Ascending aorta (tissue), 2 donors: ENCODE measurements around the gene MYO9A. TPM values are rescaled to one million over a fixed set of nuclear protein-coding genes. Genes with fewer than 3 reads are reported as not detected.
"Not testable (repeated sequence)": the region's sequence is repeated elsewhere in the genome, so short reads cannot be mapped to it uniquely, and the experiment has no call there.

Source experiments
- DNase-seq, 2 donors: peaks; one replicate each; pipeline ENCODE4 v3.0.0-alpha.2; 2019; ENCODE audit warnings: low spot score in 2 of 2
- H3K27ac ChIP-seq, 2 donors: fragments of 200-600 bp; sonication (generic); one replicate each; pipeline ENCODE4 v1.5.1; 2016 to 2017; ENCODE audit warnings: mild to moderate bottlenecking in 1 of 2
- H3K27me3 ChIP-seq: fragments of 200-600 bp; sonication (generic); one replicate; pipeline ENCODE4 v1.5.1; 2017
- H3K36me3 ChIP-seq, 2 donors: fragments of 200-600 bp; sonication (generic); one replicate each; pipeline ENCODE4 v1.5.1; 2016
- H3K4me1 ChIP-seq, 2 donors: fragments of 200-600 bp; sonication (generic); one replicate each; pipeline ENCODE4 v1.5.1; 2016 to 2017; ENCODE audit warnings: mild to moderate bottlenecking in 1 of 2
- H3K4me3 ChIP-seq, 2 donors: fragments of 200-600 bp; sonication (generic); one replicate each; pipeline ENCODE4 v1.5.1; 2016 to 2017; ENCODE audit warnings: mild to moderate bottlenecking in 1 of 2
- H3K9me3 ChIP-seq, 2 donors: fragments of 200-600 bp; sonication (generic); one replicate each; pipeline ENCODE4 v1.5.1; 2016
- intact Hi-C: fragments of 100-400 bp; cut with DNase I; formaldehyde crosslinking; loops from one replicate; pipeline ENCODE4 v1.15.1; 2023
- total RNA-seq: library from RNA; depleted of rRNA; stranded (reverse); fragments of >200 nt; gene quantifications from one replicate; pipeline ENCODE4 v1.1.0, GENCODE V29; 2016
- TF ChIP-seq, protein P1 (sequence below), 3 experiments: fragments of 200-600 bp in 2 of 3; fragments of 450-650 bp in 1 of 3; sonication (generic) in 2 of 3; IDR thresholded peaks; one replicate each; pipeline ENCODE4 v1.5.1; 2016 to 2019; ENCODE audit warnings: antibody characterized with exemption in 3 of 3, mild to moderate bottlenecking in 1 of 3, moderate library complexity in 1 of 3

Gene MYO9A
- total RNA-seq, 1 donor from 2014 or later: 128 TPM

DNA sequence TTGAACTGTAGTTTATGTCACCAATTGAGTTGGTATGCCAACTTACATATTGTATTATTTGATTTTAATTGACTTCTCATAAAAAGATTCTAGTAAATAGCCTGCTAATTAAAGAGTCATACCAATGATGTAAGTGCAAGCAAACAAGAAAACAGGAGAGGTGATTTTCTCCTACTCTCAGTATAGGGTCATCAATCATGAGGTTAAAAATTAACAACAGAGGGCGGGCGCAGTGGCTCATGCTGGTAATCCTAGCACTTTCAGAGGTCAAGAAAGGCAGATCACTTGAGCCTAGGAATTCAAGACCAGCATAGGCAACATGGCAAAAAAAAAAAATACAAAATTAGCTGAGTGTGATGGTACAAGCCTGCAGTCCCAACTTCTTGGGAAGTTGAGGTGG lies 108.7 kb downstream of the MYO9A start:
- no peaks in the 10 kb centered on the region for H3K27me3 ChIP-seq
- H3K27ac ChIP-seq: no peak overlapping the region
- no peak overlapping the region for H3K4me3 ChIP-seq
- intact Hi-C loops: no loop called here
- TF ChIP-seq, protein P1, sequence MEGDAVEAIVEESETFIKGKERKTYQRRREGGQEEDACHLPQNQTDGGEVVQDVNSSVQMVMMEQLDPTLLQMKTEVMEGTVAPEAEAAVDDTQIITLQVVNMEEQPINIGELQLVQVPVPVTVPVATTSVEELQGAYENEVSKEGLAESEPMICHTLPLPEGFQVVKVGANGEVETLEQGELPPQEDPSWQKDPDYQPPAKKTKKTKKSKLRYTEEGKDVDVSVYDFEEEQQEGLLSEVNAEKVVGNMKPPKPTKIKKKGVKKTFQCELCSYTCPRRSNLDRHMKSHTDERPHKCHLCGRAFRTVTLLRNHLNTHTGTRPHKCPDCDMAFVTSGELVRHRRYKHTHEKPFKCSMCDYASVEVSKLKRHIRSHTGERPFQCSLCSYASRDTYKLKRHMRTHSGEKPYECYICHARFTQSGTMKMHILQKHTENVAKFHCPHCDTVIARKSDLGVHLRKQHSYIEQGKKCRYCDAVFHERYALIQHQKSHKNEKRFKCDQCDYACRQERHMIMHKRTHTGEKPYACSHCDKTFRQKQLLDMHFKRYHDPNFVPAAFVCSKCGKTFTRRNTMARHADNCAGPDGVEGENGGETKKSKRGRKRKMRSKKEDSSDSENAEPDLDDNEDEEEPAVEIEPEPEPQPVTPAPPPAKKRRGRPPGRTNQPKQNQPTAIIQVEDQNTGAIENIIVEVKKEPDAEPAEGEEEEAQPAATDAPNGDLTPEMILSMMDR (IDR thresholded peaks at IDR 0.05): no peak
- H3K4me1 ChIP-seq: no peaks in the 10 kb centered on the region
- no peak for DNase-seq
- H3K9me3 ChIP-seq: no peaks in the 10 kb centered on the region
- H3K36me3 ChIP-seq: peaks cover 12 to 17% of the 10 kb centered on the region in 2 donors

DNA sequence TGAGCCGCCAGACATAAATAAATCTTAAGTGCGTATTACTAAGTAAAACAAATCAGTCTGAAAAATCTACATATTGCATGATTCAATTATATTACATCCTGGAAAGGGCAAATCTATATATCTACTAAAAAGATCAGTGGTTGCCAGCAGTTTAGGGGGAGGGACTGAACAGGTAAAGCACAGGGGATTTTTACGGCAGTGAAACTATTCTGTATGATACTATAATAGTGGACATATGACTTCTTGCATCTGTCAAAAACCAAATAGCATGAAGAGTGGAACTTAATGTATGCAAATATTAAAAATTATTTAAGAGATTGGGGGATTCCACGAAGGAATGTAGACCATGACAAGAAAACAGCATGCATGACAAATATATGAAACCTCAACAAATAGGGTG lies 111.6 kb downstream of the MYO9A start:
- no peak overlapping the region for H3K4me3 ChIP-seq
- H3K27me3 ChIP-seq: no peaks in the 10 kb centered on the region
- TF ChIP-seq, protein P1 (IDR thresholded peaks at IDR 0.05): no peak
- H3K27ac ChIP-seq: no peak overlapping the region
- intact Hi-C loops: no loop called here
- peaks cover 12 to 17% of the 10 kb centered on the region in 2 donors for H3K36me3 ChIP-seq
- H3K4me1 ChIP-seq: no peaks in the 10 kb centered on the region
- no peak for DNase-seq
- no peaks in the 10 kb centered on the region for H3K9me3 ChIP-seq

DNA sequence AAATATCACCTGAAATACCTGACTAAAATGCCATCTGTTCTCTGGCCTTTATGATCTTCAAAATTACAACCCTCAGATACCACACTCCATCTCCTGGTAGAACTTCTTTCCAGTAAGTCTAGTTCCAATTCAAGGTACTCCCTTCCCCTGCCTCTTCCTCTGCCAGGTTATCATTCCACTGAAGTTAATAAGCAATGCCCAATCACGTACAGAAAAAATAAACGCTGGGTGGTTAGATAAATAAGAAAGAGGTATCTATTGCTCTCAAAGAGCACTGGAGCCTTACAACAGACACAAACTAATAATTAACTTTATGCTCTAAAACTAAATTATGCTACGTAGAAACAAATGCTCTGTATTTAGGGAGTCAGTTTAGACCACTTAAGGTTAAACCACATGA lies 112.5 kb downstream of the MYO9A start:
- intact Hi-C loops: no loop called here
- H3K4me3 ChIP-seq: no peak overlapping the region
- DNase-seq: no peak
- H3K27me3 ChIP-seq: no peaks in the 10 kb centered on the region
- no peak overlapping the region for H3K27ac ChIP-seq
- no peaks in the 10 kb centered on the region for H3K9me3 ChIP-seq
- H3K36me3 ChIP-seq: peaks cover 12 to 17% of the 10 kb centered on the region in 2 donors
- H3K4me1 ChIP-seq: no peaks in the 10 kb centered on the region
- TF ChIP-seq, protein P1 (IDR thresholded peaks at IDR 0.05): no peak

DNA sequence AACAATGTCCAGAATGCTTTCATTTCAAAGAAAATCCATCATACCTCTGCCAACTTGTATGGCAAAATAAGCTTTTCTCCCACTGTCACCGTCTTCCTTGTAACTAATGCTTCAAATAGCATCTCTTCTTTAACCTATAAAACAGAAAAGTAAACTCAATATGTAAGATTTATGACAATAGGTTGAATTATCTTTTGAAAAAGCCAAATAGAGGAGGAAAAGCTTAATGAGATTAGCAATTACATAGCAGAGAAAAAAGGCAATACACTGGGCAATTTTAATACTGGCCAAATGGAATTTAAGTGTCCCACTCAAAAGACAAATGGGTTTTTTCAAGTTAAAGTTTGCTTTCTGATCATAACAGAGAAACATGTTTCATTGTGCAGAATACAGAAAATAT lies 118.1 kb downstream of the MYO9A start:
- H3K4me3 ChIP-seq: no peak overlapping the region
- no peaks in the 10 kb centered on the region for H3K9me3 ChIP-seq
- no peak for DNase-seq
- TF ChIP-seq, protein P1 (IDR thresholded peaks at IDR 0.05): no peak
- no peaks in the 10 kb centered on the region for H3K27me3 ChIP-seq
- peaks cover 0 to 13% of the 10 kb centered on the region in 2 donors for H3K36me3 ChIP-seq
- intact Hi-C loops: no loop called here
- H3K27ac ChIP-seq: no peak overlapping the region
- H3K4me1 ChIP-seq: no peaks in the 10 kb centered on the region

DNA sequence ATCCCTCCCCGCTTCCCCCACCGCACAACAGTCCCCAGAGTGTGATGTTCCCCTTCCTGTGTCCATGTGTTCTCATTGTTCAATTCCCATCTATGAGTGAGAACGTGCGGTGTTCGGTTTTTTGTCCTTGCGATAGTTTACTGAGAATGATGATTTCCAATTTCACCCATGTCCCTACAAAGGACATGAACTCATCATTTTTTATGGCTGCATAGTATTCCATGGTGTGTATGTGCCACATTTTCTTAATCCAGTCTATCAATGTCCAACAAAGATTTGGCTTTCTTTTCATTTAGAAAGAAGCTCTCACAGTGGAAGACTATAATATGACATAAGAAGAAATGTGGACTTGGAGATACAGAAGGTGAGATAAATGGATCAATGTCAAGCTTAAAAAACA lies 119.2 kb downstream of the MYO9A start:
- intact Hi-C loops, H3K4me3 ChIP-seq, DNase-seq, H3K27me3 ChIP-seq, H3K4me1 ChIP-seq, H3K27ac ChIP-seq, H3K9me3 ChIP-seq: not testable (repeated sequence)
- peaks cover 0 to 13% of the 10 kb centered on the region in 2 donors for H3K36me3 ChIP-seq

DNA sequence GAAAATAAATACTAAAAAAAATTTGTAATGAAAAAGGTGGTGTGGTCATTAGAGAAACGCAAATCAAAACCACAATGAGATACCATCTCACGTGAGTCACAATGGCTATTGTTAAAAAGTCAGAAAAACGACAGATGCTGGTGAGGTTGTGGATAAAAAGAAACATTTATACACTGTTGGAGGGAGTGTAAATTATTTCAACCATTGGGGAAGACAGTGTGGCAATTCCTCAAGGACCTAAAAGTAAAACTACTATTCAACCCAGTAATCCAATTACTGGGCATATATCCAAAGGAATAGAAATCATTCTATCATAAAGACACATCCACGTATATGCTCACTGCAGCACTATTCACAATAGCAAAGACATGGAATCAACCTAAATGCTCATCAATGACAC lies 120.3 kb downstream of the MYO9A start:
- Histone ChIP-seq H3K4me3 (no peak overlapping the region), H3K4me1 (no peaks in the 10 kb centered on the region), H3K9me3 (no peaks in the 10 kb centered on the region), H3K27ac (no peak overlapping the region), H3K36me3 (peaks cover 0 to 13% of the 10 kb centered on the region in 2 donors), H3K27me3 (no peaks in the 10 kb centered on the region)
- intact Hi-C loops: no loop called here
- DNase-seq: no peak
- TF ChIP-seq, protein P1 (IDR thresholded peaks at IDR 0.05): no peak
